HepG2 (cell line): ENCODE measurements around the gene SOX13.

Source experiments
- ATF2 ChIP-seq: sonication (generic); formaldehyde crosslinking; IDR thresholded peaks from 2 replicates; pipeline ENCODE4 v1.4.0; 2020; ENCODE audit warnings: missing genetic modification reagents
- CTCF ChIP-seq: sonication (generic); formaldehyde crosslinking; IDR thresholded peaks from 2 replicates; pipeline ENCODE4 v1.5.0; 2020; ENCODE audit warnings: mild to moderate bottlenecking, missing genetic modification reagents, moderate library complexity
- FOXO4 ChIP-seq: sonication (generic); formaldehyde crosslinking; conservative IDR thresholded peaks from 2 replicates; pipeline ENCODE4 v1.8.1; 2023; ENCODE audit warnings: missing genetic modification reagents
- HDAC6 ChIP-seq: fragments of 200-600 bp; sonication (generic); IDR thresholded peaks from 2 replicates; pipeline ENCODE4 v1.7.0; 2017; ENCODE audit warnings: mild to moderate bottlenecking, antibody characterized with exemption, low read length, low read depth
- MAZ ChIP-seq, 2 experiments: sonication (generic) in 1 of 2; formaldehyde crosslinking in 1 of 2; IDR thresholded peaks; 2 replicates each; pipeline versions ENCODE4 v1.5.0 to v1.6.1; 2012 to 2020; ENCODE audit warnings: low read depth in 2 of 2, mild to moderate bottlenecking in 2 of 2, borderline replicate concordance in 1 of 2, improper control_type of control experiment in 1 of 2, low read length in 1 of 2, missing genetic modification reagents in 1 of 2, moderate library complexity in 1 of 2
- NONO ChIP-seq, 2 experiments: fragments of 450-650 bp in 1 of 2; sonication (generic) in 1 of 2; formaldehyde crosslinking in 1 of 2; IDR thresholded peaks in 1 of 2; conservative IDR thresholded peaks in 1 of 2; 2 replicates each; pipeline versions ENCODE4 v1.6.1 to v1.8.0; 2017 to 2022; ENCODE audit warnings: mild to moderate bottlenecking in 1 of 2, missing genetic modification reagents in 1 of 2, moderate library complexity in 1 of 2
- POLR2A ChIP-seq, 2 experiments: IDR thresholded peaks; 2 replicates each; pipeline ENCODE4 v1.6.1; 2011; ENCODE audit warnings: low read depth in 2 of 2, low read length in 2 of 2, mild to moderate bottlenecking in 1 of 2, moderate library complexity in 1 of 2; ENCODE audit not compliant: insufficient read depth in 1 of 2
- ZNF383 ChIP-seq: sonication (generic); formaldehyde crosslinking; IDR thresholded peaks from 2 replicates; pipeline ENCODE4 v1.4.0; 2020; ENCODE audit warnings: missing genetic modification reagents, mild to moderate bottlenecking, borderline replicate concordance
- ZNF768 ChIP-seq: sonication (generic); formaldehyde crosslinking; IDR thresholded peaks from 2 replicates; pipeline ENCODE4 v1.4.0; 2020; ENCODE audit warnings: missing genetic modification reagents

DNA sequence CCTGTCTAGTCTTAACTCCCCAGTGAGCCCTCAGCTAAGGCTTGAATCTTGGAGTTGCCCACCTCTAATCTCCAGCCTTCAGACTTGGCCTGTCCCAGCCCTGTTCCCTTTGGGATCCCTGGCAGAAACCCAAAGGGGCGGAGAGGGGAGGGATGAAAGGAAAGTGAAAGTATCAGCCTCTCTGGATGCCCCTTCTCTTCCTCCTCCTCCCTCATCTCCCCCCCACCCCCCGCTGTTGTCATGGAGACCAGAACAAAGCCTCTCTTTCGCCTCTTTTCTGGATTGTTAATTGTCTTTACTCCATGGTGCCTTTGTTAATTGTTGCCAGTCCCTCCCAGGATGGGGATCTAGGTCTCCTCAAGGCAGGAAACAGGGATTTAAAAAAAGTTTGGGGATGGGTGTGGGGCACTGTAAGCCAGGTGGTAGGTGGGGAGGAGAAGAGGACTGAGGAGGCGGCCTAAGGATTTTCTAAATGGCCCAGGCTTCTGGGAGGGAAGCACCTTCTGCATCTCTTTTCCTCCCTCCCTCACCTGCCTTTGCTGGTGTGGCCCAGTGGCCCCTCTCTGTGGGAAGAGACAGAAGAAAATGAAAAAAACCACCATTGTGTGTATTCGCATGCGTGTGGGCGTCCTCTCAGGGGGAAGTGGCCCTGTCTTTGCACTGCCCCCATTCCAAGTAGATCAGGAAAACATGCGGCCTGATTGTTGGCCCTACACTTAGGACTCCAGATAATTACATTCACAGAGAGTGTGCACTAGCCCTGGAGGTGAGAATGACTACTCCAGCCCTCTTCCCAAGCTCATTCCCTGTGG, 7.5 kb upstream of the SOX13 start:
- no peak for TF ChIP-seq MAZ (IDR thresholded peaks at IDR 0.05; ENCODE audit: borderline replicate concordance, low read depth, low read length)
- no peak for TF ChIP-seq MAZ (CRISPR knock-in tag; IDR thresholded peaks at IDR 0.05; ENCODE audit: low read depth)
- no peak for TF ChIP-seq POLR2A (IDR thresholded peaks at IDR 0.05; ENCODE audit: insufficient read depth in 1 of 2, low read depth in 2 of 2, low read length in 2 of 2)
- TF ChIP-seq HDAC6 = no peak
- no peak for TF ChIP-seq ZNF768
- TF ChIP-seq CTCF (CRISPR knock-in tag) = no peak
- no peak for TF ChIP-seq ZNF383 (CRISPR knock-in tag)
- no peak for TF ChIP-seq ATF2 (CRISPR knock-in tag)
- no peak for TF ChIP-seq FOXO4 (CRISPR knock-in tag)
- TF ChIP-seq NONO (IDR thresholded peaks at IDR 0.05) = no peak
- no peak for TF ChIP-seq NONO (CRISPR knock-in tag; conservative IDR thresholded peaks at IDR 0.05)
